Neural cell (in vitro differentiated cells): ENCODE measurements around the gene AHRR. TPM values are rescaled to one million over a fixed set of nuclear protein-coding genes. Genes with fewer than 3 reads are reported as not detected.

Experiments
- H2AFZ ChIP-seq: fragments of 200-600, 300-800 bp; sonication (generic), shearing (Covaris generic); 2 replicates; pipeline ENCODE4 v1.6.0; 2014; ENCODE audit warnings: low read depth, mild to moderate bottlenecking, antibody characterized with exemption, low read length, moderate library complexity
- H3F3A ChIP-seq: fragments of 200-600 bp; shearing (Covaris generic); 2 replicates; pipeline ENCODE4 v1.6.1; 2016; ENCODE audit warnings: mild to moderate bottlenecking, moderate library complexity, mixed read lengths, antibody characterized with exemption, low read length; ENCODE audit not compliant: insufficient read depth, poor library complexity, severe bottlenecking
- H3K27ac ChIP-seq: fragments of 200-600, 300-800 bp; sonication (generic), shearing (Covaris generic); 2 replicates; pipeline ENCODE4 v1.5.1; 2014; ENCODE audit warnings: mild to moderate bottlenecking, low read length, moderate library complexity
- H3K27me3 ChIP-seq: fragments of 300-800, 200-600 bp; sonication (generic), shearing (Covaris generic); 2 replicates; pipeline ENCODE4 v1.6.0; 2014; ENCODE audit warnings: mild to moderate bottlenecking, low read depth, low read length, moderate library complexity; ENCODE audit not compliant: insufficient read depth
- H3K36me3 ChIP-seq: fragments of 300-800, 200-600 bp; sonication (generic), shearing (Covaris generic); 2 replicates; pipeline ENCODE4 v1.5.1; 2014; ENCODE audit warnings: mild to moderate bottlenecking, antibody characterized with exemption, low read length, moderate library complexity; ENCODE audit not compliant: insufficient read depth
- H3K4me2 ChIP-seq: fragments of 300-800, 200-600 bp; sonication (generic), shearing (Covaris generic); 2 replicates; pipeline ENCODE4 v1.6.0; 2014; ENCODE audit warnings: mild to moderate bottlenecking, low read length
- H3K4me3 ChIP-seq: fragments of 300-800, 200-600 bp; sonication (generic), shearing (Covaris generic); 2 replicates; pipeline ENCODE4 v1.5.1; 2014; ENCODE audit warnings: mild to moderate bottlenecking, low read length, moderate library complexity
- H3K79me2 ChIP-seq: fragments of 200-600 bp; shearing (Covaris generic); replicated peaks from 2 replicates; pipeline ENCODE4 v1.6.0; 2014; ENCODE audit warnings: mild to moderate bottlenecking, low read length, moderate library complexity; ENCODE audit not compliant: insufficient read depth
- H3K9ac ChIP-seq: fragments of 300-800, 200-600 bp; sonication (generic), shearing (Covaris generic); 2 replicates; pipeline ENCODE4 v1.6.1; 2016; ENCODE audit warnings: mild to moderate bottlenecking, low read length, mixed read lengths
- H3K9me2 ChIP-seq: fragments of 200-600 bp; shearing (Covaris generic); 2 replicates; pipeline ENCODE4 v1.6.1; 2016; ENCODE audit warnings: mild to moderate bottlenecking, low read length, mixed read lengths; ENCODE audit not compliant: insufficient read depth
- H3K9me3 ChIP-seq: fragments of 200-600, 300-800 bp; sonication (generic), shearing (Covaris generic); 2 replicates; pipeline ENCODE4 v1.6.1; 2016; ENCODE audit warnings: mild to moderate bottlenecking, mixed run types, low read length, moderate library complexity, mixed read lengths
- H4K20me1 ChIP-seq: fragments of 200-600 bp; shearing (Covaris generic); 2 replicates; pipeline ENCODE4 v1.6.1; 2016; ENCODE audit warnings: mild to moderate bottlenecking, mixed run types; ENCODE audit not compliant: insufficient read depth
- EP300 ChIP-seq: fragments of 450-650 bp; conservative IDR thresholded peaks from 2 replicates; pipeline ENCODE4 v1.6.1; 2014; ENCODE audit warnings: antibody characterized with exemption, mild to moderate bottlenecking, moderate library complexity; ENCODE audit not compliant: poor library complexity, severe bottlenecking
- EZH2 ChIP-seq: fragments of 200-600, 300-800 bp; shearing (Covaris generic), sonication (generic); IDR thresholded peaks from 2 replicates; pipeline ENCODE4 v1.6.1; 2014; ENCODE audit warnings: antibody characterized with exemption, low read length, borderline replicate concordance, mild to moderate bottlenecking; ENCODE audit not compliant: insufficient read depth, poor library complexity, severe bottlenecking
- MXI1 ChIP-seq: fragments of 450-650 bp; conservative IDR thresholded peaks from 2 replicates; pipeline ENCODE4 v1.6.1; 2014; ENCODE audit warnings: antibody characterized with exemption, mild to moderate bottlenecking; ENCODE audit not compliant: poor library complexity, severe bottlenecking
- POLR2AphosphoS5 ChIP-seq: IDR thresholded peaks from 2 replicates; pipeline ENCODE4 v1.6.1; 2012
- RAD21 ChIP-seq: fragments of 450-650 bp; conservative IDR thresholded peaks from 2 replicates; pipeline ENCODE4 v1.6.1; 2014; ENCODE audit warnings: antibody characterized with exemption, mild to moderate bottlenecking, moderate library complexity
- SMC3 ChIP-seq: fragments of 450-650 bp; conservative IDR thresholded peaks from 2 replicates; pipeline ENCODE4 v1.6.1; 2014; ENCODE audit warnings: antibody characterized with exemption, mild to moderate bottlenecking, moderate library complexity; ENCODE audit not compliant: poor library complexity
- TAF1 ChIP-seq: IDR thresholded peaks from 2 replicates; pipeline ENCODE4 v1.6.1; 2012; ENCODE audit warnings: low read depth
- polyA plus RNA-seq: library from polyadenylated mRNA; depleted of rRNA; stranded (reverse); fragments of >200 nt; gene quantifications from 2 replicates; pipeline ENCODE4 v1.2.3, GENCODE V29; 2014
- TF ChIP-seq, protein P1 (sequence below): fragments of 450-650 bp; IDR thresholded peaks from 2 replicates; pipeline ENCODE4 v1.5.1; 2014; ENCODE audit warnings: antibody characterized with exemption, mild to moderate bottlenecking, moderate library complexity; ENCODE audit not compliant: poor library complexity, severe bottlenecking
- TF ChIP-seq, protein P2 (sequence below): IDR thresholded peaks from 2 replicates; pipeline ENCODE4 v1.6.1; 2012; ENCODE audit warnings: borderline replicate concordance

Gene AHRR
- polyA plus RNA-seq, 1 donor from 2014 or later: 0.26 TPM

GRCh38 chr5:367358-368130 is 46.0 kb downstream of the AHRR start:
- Histone ChIP-seq H3K9me2 (no peaks in the 10 kb centered on the region), H3K36me3 (no peaks in the 10 kb centered on the region), H3K27ac (no peak overlapping the region), H3K79me2 (no peaks in the 10 kb centered on the region), H2AFZ (no peak overlapping the region), H3K4me2 (no peak overlapping the region), H3F3A (no peaks in the 10 kb centered on the region), H3K9me3 (no peaks in the 10 kb centered on the region), H4K20me1 (no peaks in the 10 kb centered on the region), H3K27me3 (peaks cover 5% of the 10 kb centered on the region), H3K4me3 (no peak overlapping the region), H3K9ac (no peak overlapping the region)
- no peak for TF ChIP-seq EP300
- TF ChIP-seq SMC3: no peak
- no peak for TF ChIP-seq EZH2
- TF ChIP-seq TAF1: no peak
- TF ChIP-seq, protein P1, sequence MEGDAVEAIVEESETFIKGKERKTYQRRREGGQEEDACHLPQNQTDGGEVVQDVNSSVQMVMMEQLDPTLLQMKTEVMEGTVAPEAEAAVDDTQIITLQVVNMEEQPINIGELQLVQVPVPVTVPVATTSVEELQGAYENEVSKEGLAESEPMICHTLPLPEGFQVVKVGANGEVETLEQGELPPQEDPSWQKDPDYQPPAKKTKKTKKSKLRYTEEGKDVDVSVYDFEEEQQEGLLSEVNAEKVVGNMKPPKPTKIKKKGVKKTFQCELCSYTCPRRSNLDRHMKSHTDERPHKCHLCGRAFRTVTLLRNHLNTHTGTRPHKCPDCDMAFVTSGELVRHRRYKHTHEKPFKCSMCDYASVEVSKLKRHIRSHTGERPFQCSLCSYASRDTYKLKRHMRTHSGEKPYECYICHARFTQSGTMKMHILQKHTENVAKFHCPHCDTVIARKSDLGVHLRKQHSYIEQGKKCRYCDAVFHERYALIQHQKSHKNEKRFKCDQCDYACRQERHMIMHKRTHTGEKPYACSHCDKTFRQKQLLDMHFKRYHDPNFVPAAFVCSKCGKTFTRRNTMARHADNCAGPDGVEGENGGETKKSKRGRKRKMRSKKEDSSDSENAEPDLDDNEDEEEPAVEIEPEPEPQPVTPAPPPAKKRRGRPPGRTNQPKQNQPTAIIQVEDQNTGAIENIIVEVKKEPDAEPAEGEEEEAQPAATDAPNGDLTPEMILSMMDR: no peak
- TF ChIP-seq POLR2AphosphoS5: no peak
- TF ChIP-seq, protein P2, sequence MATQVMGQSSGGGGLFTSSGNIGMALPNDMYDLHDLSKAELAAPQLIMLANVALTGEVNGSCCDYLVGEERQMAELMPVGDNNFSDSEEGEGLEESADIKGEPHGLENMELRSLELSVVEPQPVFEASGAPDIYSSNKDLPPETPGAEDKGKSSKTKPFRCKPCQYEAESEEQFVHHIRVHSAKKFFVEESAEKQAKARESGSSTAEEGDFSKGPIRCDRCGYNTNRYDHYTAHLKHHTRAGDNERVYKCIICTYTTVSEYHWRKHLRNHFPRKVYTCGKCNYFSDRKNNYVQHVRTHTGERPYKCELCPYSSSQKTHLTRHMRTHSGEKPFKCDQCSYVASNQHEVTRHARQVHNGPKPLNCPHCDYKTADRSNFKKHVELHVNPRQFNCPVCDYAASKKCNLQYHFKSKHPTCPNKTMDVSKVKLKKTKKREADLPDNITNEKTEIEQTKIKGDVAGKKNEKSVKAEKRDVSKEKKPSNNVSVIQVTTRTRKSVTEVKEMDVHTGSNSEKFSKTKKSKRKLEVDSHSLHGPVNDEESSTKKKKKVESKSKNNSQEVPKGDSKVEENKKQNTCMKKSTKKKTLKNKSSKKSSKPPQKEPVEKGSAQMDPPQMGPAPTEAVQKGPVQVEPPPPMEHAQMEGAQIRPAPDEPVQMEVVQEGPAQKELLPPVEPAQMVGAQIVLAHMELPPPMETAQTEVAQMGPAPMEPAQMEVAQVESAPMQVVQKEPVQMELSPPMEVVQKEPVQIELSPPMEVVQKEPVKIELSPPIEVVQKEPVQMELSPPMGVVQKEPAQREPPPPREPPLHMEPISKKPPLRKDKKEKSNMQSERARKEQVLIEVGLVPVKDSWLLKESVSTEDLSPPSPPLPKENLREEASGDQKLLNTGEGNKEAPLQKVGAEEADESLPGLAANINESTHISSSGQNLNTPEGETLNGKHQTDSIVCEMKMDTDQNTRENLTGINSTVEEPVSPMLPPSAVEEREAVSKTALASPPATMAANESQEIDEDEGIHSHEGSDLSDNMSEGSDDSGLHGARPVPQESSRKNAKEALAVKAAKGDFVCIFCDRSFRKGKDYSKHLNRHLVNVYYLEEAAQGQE: no peak
- TF ChIP-seq RAD21: no peak
- no peak for TF ChIP-seq MXI1

DNA sequence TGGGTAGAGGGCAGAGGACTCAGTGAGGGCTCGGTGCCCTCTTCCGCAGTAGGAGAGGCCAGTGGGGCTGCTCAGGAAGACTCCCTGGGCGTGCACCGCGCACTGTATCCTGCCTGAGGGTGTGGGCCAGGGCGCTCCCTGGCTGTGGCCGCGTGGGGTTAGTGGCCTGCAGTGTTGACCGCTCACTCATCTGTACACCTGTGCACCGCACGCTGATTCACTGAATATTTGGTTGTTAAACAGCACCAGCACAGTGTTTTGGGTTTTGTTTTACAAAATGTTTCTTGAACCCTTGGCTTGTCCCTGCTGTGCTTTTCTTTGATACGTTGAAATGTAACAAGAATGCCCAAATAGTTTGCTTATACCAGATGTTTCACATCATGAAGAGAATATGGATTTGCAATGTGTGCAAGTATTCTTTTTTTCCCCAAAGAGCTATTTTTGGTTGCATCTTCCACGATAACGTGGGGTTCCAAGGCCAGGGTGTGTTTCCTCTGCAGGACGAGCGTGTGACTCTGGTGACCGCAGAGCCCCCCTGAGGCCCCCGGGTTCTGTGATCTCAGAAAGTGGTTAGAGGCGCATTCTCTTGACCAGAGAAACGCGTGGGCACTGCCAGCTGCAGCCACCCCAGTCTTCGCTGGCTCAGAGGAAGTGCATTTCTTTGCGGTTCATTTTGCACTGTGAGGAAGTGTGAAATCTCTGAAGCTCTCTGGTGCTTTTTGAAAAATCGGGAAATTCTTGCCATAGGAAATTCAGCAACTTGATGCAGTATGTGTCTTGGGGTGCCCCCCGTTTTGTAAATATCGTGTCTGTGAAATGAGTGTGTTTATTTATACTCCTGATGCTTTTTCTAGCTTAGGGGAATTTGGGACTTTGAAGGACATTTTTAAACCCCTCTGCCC is 46.9 kb downstream of the AHRR start:
- Histone ChIP-seq H3K9me3 (no peaks in the 10 kb centered on the region), H3K4me3 (no peak overlapping the region), H4K20me1 (no peaks in the 10 kb centered on the region), H3K9me2 (no peaks in the 10 kb centered on the region), H3K79me2 (no peaks in the 10 kb centered on the region), H3K9ac (no peak overlapping the region), H3K4me2 (no peak overlapping the region), H3F3A (no peaks in the 10 kb centered on the region), H3K27ac (no peak overlapping the region), H3K27me3 (peaks cover 14% of the 10 kb centered on the region), H2AFZ (no peak overlapping the region), H3K36me3 (no peaks in the 10 kb centered on the region)
- no peak for TF ChIP-seq EZH2
- no peak for TF ChIP-seq POLR2AphosphoS5
- TF ChIP-seq, protein P1: no peak
- TF ChIP-seq TAF1: no peak
- TF ChIP-seq, protein P2: no peak
- TF ChIP-seq RAD21: no peak
